Measurements from ENCODE around the gene TRRAP.
"Not testable (repeated sequence)": the region's sequence is repeated elsewhere in the genome, so short reads cannot be mapped to it uniquely, and the experiment has no call there.

TRRAP gene

DNA sequence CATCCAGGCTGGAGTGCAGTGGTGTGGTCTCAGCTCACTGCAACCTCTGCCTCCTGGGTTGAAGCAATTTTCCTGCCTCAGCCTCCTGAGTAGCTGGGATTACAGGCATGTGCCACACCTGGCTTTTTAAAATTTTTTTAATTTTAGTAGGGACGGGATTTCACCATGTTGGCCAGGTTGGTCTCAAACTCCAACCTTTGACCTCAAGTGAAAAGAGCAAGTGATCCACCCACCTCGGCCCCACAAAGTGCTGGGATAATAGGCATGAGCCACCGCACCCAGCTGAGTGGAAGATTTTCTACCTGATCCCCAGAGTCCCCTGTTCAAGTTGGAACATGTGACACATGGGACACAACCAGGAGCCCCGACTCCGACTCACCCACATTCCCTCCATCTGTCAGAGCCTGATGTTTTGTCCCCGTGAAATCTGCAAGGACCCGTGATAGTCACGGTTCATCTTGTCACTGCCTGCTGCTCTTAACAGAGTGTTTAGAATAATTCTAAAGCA lies 161.1 kb downstream of the TRRAP start:
- TF ChIP-seq, protein P1, sequence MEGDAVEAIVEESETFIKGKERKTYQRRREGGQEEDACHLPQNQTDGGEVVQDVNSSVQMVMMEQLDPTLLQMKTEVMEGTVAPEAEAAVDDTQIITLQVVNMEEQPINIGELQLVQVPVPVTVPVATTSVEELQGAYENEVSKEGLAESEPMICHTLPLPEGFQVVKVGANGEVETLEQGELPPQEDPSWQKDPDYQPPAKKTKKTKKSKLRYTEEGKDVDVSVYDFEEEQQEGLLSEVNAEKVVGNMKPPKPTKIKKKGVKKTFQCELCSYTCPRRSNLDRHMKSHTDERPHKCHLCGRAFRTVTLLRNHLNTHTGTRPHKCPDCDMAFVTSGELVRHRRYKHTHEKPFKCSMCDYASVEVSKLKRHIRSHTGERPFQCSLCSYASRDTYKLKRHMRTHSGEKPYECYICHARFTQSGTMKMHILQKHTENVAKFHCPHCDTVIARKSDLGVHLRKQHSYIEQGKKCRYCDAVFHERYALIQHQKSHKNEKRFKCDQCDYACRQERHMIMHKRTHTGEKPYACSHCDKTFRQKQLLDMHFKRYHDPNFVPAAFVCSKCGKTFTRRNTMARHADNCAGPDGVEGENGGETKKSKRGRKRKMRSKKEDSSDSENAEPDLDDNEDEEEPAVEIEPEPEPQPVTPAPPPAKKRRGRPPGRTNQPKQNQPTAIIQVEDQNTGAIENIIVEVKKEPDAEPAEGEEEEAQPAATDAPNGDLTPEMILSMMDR (IDR thresholded peaks at IDR 0.05; ENCODE audit: low read depth, low read length, missing control alignments) = no peak
- no peak overlapping the region for H3K4me3 ChIP-seq (ENCODE audit: low read depth, low read length)
- no peak for DNase-seq (ENCODE audit: low read depth)
- in situ Hi-C loops (cut with HindIII; ENCODE audit: low sequenced_read_pairs) = no loop called here

DNA sequence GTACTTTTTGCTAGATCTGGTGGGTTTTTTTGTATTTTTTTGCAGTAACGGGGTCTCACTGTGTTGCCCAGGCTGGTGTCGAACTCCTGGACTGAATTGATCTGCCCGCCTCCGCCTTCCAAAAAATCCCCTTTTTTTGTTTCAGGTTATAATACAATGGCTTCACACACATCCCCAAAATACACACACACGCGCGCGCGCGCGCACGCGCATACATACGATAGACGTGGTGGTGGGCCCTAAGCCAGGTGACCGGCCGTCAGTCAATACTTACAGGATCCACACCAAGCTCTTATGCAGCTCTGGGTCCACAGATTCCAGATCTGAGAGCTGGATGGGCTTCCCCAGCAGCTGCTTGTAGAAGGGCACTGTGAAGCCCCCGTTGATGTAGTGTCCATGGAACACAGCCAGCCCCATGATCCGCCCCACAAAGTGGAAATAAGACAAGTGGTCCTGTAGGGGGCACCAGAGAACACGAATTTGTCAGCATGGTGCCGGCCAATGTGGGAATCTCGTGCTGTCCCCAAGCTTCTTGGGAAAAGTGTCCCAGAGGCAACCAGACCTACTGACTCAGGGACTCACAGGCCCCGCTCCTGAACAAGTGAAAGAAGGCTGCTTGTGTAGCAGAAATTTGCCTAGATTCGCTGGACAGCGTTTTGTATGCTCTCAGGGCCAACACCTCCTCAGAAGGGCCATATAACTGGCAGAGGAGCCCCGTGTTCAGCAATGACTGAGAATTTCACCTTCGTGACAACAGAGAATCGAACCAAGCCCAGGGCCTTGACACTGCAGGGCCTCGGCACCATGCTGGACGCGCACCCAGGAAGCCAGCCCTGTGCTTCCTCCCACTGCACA lies 162.0 kb downstream of the TRRAP start:
- no peak overlapping the region for H3K4me3 ChIP-seq (ENCODE audit: low read depth, low read length)
- TF ChIP-seq, protein P1 (IDR thresholded peaks at IDR 0.05; ENCODE audit: low read depth, low read length, missing control alignments) = peak; percentile 72
- in situ Hi-C loops (cut with HindIII; ENCODE audit: low sequenced_read_pairs) = no loop called here
- DNase-seq (ENCODE audit: low read depth) = peak; percentile 78

DNA sequence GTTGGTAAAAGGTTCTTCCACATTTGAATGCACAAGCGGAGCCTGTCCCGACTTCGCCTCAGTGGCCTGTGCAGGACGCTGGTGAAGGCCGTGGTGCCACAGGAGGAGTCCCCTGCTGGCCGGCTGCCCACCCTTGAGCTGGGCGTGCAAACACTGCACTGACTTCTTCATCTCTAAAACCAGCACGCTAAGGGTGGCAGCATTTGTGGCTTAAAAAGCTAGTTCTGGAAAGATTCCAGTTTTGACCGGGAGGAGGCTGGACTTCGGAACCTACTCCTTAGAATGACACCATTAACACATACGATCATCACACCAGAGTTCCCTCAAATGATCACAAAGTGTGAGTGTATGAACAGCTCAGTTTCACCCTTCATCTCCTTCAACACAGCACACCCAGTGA lies 163.2 kb downstream of the TRRAP start:
- TF ChIP-seq, protein P1 (IDR thresholded peaks at IDR 0.05; ENCODE audit: low read depth, low read length, missing control alignments) = no peak
- no peak for DNase-seq (ENCODE audit: low read depth)
- no peak overlapping the region for H3K4me3 ChIP-seq (ENCODE audit: low read depth, low read length)
- in situ Hi-C loops (cut with HindIII; ENCODE audit: low sequenced_read_pairs) = no loop called here

DNA sequence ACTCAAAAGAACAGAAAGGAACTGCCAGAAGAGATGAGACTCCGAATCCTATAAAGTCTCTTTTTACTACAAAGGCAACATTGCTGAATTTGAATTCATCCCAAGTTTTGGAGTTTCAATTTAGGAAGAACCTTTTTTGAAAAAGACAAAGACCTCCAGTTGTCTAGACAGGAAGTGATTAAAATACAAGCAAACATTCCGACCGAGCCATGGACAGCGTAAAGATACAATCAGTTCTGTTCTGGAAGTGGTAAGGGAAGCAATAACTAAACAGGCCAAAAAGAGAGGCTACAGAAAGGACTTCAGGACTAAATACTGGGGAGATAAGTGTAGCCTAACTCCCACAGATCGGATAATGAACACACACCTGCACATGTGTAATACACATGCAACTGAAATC lies 164.6 kb downstream of the TRRAP start:
- in situ Hi-C loops (cut with HindIII; ENCODE audit: low sequenced_read_pairs) = no loop called here
- TF ChIP-seq, protein P1 (IDR thresholded peaks at IDR 0.05; ENCODE audit: low read depth, low read length, missing control alignments) = no peak
- DNase-seq (ENCODE audit: low read depth) = no peak
- H3K4me3 ChIP-seq (ENCODE audit: low read depth, low read length) = no peak overlapping the region

DNA sequence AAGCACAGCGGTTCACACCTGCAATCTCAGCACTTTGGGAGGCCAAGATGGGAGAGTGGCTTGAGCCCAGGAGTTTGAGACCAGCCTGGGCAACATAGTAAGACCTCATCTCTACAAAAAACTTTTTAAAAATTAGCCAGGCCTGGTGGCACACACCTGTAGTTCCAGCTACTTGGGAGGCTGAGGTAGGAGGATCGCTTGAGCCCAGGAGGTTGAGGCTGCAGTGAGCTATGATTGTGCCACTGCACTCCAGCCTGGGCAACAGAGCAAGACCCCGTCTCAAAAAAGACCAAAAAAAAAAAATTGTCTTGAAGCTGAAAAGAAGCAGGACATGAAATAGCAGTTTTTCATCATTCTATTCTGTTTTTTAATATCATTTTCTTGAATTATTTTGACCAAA lies 166.5 kb downstream of the TRRAP start:
- in situ Hi-C loops (cut with HindIII; ENCODE audit: low sequenced_read_pairs); DNase-seq (ENCODE audit: low read depth); H3K4me3 ChIP-seq (ENCODE audit: low read depth, low read length): not testable (repeated sequence)

DNA sequence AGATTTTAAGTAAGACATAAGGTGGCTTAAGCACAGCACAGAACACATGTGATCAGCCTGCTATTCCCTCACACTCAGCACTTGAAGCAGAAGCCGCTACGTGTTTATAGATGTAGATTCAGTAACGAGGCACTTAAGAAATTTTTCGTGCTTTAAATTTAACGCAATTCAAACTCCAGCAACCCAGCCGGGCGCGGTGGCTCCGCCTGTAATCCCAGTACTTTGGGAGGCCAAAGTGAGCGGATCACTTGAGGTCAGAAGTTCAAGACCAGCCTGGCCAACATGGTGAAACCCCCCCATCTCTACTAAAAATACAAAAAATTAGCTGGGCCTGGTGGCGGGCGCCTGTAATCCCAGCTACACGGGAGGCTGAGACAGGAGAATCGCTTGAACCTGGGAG lies 167.9 kb downstream of the TRRAP start:
- H3K4me3 ChIP-seq (ENCODE audit: low read depth, low read length); DNase-seq (ENCODE audit: low read depth); in situ Hi-C loops (cut with HindIII; ENCODE audit: low sequenced_read_pairs): not testable (repeated sequence)

DNA sequence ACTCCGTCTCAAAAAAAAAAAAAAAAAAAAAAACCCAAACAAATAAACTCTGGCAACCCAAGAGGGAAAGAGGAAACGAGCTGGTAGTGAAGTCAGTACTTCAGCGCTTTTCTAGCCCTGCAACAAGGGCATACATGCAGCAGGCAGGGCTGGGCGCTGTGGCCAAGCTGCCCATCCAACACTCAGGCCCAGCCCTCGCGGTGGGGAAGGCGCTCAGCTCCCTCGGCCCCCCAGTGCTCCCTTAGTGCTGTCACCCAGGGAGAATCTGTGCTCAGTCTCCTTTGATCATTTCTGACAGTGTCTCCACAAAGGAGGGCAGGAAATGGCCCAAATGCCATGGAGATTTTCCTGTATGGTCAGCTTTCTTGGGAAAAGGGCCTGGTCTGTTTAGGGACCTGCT lies 168.4 kb downstream of the TRRAP start:
- no peak for DNase-seq (ENCODE audit: low read depth)
- in situ Hi-C loops (cut with HindIII; ENCODE audit: low sequenced_read_pairs) = no loop called here
- no peak overlapping the region for H3K4me3 ChIP-seq (ENCODE audit: low read depth, low read length)
- TF ChIP-seq, protein P1 (IDR thresholded peaks at IDR 0.05; ENCODE audit: low read depth, low read length, missing control alignments) = no peak

All from astrocyte of the cerebellum (primary cell).